Stimulated activated effector memory CD8-positive, alpha-beta T cell treated with anti-CD3 and anti-CD28 coated beads, Interleukin-12 subunit alpha, Interleukin-12 subunit beta, amount 100 ng/mL, for 72 hours (primary cell): ENCODE results near the gene MEMO1.
"Not testable (repeated sequence)": the region's sequence is repeated elsewhere in the genome, so short reads cannot be mapped to it uniquely, and the experiment has no call there.

Experiments
- ATAC-seq: fragments of 150-1000 bp; cut with Tn5 transposase; 2 replicates; pipeline ENCODE4 v1.10.0; 2021
- DNase-seq, 2 donors: peaks; one replicate each; pipeline ENCODE4 v3.0.0; 2021 to 2022; ENCODE audit warnings: low spot score in 2 of 2
- H3K27ac Mint-ChIP-seq: one replicate; pipeline ENCODE4 v1.8.0; 2022; ENCODE audit warnings: mild to moderate bottlenecking, mixed read lengths
- H3K36me3 Mint-ChIP-seq: one replicate; pipeline ENCODE4 v1.8.0; 2022; ENCODE audit warnings: mild to moderate bottlenecking, mixed read lengths
- H3K4me1 Mint-ChIP-seq: one replicate; pipeline ENCODE4 v1.8.0; 2022; ENCODE audit warnings: mixed read lengths
- H3K4me3 Mint-ChIP-seq: one replicate; pipeline ENCODE4 v1.8.0; 2022; ENCODE audit warnings: mild to moderate bottlenecking, mixed read lengths
- H3K9me3 Mint-ChIP-seq: one replicate; pipeline ENCODE4 v1.8.0; 2022; ENCODE audit warnings: mixed read lengths

MEMO1 gene

DNA sequence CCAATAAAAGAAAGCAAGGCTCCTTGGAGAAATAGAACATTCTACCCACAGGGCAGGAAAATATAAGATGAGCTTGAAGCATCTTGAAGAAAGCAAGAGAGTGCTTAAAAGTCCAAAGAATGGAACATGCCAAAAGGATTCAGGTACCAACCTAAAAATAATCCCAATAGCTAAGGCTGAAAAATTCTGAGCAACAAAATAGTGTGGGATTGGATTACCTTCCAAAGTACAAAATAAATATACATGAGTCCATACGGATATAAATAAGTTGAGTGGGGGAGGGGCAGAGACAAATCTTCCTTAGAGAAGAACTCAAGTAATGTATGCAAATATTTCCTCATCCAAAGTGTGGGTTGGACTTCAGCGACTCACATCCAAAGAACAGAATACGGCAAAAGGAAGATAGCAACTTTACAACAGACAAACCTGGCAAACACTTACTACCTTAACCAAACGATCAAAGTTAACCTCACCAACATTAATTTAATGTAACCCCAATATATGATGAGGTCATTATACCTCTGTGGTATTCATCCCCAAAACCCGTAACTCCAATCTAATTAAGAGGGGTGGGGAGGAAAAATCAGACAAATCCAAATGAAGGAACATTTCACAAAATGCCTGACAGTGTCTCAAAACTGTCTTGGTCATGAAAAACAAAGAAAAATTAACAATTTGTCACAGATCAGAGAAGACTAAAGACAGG lies 26.9 kb downstream of the MEMO1 start:
- H3K4me3 Mint-ChIP-seq: no peak overlapping the region
- H3K27ac Mint-ChIP-seq: no peak overlapping the region
- H3K4me1 Mint-ChIP-seq: peaks cover 33% of the 10 kb centered on the region

DNA sequence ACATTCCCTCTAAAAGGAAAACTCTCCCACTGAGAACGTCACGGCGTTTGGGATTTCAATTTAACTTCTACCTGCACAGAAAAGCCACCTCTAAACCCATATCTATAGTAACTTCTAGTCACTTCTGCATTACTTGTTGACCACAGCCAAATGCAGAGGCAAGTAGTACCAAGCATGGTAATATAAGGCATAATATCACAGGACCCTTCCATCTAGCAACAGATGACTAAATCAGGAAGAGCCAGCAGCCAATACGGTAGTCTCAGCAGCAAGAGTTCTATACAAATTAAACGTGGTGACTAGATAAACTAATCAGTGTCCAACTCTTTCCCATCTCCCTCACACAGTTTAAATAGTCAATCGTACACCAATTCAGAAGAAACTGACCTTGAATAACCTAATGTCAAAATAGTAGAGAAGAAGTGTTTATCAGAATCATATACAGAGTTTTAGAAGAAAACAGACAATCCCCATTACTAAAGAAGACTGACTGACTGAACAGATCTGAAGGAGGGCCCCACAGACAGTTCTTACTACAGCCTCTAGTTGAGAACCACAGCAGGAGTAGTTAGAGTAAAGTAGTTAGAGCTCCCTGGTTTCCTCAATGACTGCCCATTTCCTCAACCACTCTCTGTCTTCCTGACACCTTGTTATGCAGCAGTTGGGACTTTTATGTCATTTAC lies 30.0 kb downstream of the MEMO1 start:
- H3K36me3 Mint-ChIP-seq: peaks cover 13% of the 10 kb centered on the region
- ATAC-seq: peak; percentile 96
- H3K4me3 Mint-ChIP-seq: no peak overlapping the region
- peaks cover 36% of the 10 kb centered on the region for H3K4me1 Mint-ChIP-seq
- peak overlapping the region; percentile 32 for H3K27ac Mint-ChIP-seq
- no peaks in the 10 kb centered on the region for H3K9me3 Mint-ChIP-seq
- no peak for DNase-seq

More for the DNA sequence above, 26.9 kb downstream of the MEMO1 start:
- no peak for ATAC-seq
- no peak for DNase-seq
- H3K36me3 Mint-ChIP-seq: peaks cover 13% of the 10 kb centered on the region
- no peaks in the 10 kb centered on the region for H3K9me3 Mint-ChIP-seq

DNA sequence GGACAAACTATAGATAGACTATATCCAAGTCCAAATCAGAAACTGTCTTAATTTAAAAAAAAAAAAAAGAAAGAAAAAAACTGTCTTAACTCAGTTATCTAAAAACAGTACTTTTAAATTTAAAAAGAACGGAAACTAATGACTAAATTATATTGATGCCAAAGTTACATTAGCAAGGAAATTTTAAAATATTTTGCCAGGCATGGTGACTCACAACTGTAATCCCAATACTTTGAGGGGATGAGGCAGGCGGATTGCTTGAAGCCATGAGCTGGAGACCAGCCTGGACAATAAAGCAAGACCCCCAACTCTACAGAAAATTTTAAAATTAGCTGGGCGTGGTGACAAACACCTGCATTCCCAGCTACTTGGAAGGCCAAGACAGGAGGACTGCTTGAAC lies 30.9 kb downstream of the MEMO1 start:
- DNase-seq: no peak
- H3K4me3 Mint-ChIP-seq: no peak overlapping the region
- peaks cover 36% of the 10 kb centered on the region for H3K4me1 Mint-ChIP-seq
- no peaks in the 10 kb centered on the region for H3K9me3 Mint-ChIP-seq
- ATAC-seq: no peak
- H3K27ac Mint-ChIP-seq: no peak overlapping the region
- peaks cover 14% of the 10 kb centered on the region for H3K36me3 Mint-ChIP-seq

DNA sequence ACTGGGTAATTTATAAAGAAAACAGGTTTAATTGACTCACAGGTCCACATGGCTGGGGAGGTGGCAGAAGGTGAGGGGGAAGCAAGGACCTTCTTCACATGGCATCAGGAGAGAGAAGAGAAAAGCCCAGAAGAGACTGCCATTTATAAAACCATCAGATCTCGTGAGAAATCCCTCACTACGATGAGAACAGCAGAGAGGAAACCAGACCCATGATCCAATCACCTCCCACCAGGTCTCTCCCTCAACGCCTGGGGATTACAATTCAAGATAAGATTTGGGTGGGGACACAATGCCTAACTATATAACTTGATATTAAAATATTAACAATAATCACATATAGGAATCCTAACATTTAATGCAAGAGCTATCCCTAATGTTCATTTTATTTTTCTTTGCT lies 31.8 kb downstream of the MEMO1 start:
- Mint-ChIP-seq H3K36me3 (peaks cover 14% of the 10 kb centered on the region), H3K4me3 (no peak overlapping the region), H3K4me1 (peaks cover 32% of the 10 kb centered on the region), H3K27ac (no peak overlapping the region), H3K9me3 (no peaks in the 10 kb centered on the region)
- no peak for ATAC-seq
- no peak for DNase-seq

DNA sequence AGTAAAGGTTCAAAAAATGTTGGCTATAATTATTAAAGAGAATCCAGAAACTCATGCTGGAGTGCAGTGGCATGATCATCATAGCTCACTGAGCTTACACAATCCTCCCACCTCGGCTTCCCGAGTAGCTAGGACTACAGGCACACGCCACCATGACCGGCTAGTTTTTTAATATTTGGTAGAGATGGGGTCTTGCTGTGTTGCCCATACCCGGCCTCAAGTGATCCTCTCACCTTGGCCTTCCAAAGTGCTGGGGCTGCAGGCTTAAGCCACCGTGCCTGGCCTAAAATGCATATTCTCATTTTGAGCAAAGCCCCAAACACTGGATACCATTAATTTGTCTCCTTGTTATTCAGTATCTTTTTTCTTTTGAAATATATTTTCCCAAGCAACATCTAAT lies 32.4 kb downstream of the MEMO1 start:
- Mint-ChIP-seq H3K36me3 (peaks cover 8% of the 10 kb centered on the region), H3K4me3 (no peak overlapping the region), H3K4me1 (peaks cover 29% of the 10 kb centered on the region), H3K9me3 (no peaks in the 10 kb centered on the region), H3K27ac (no peak overlapping the region)
- DNase-seq: no peak
- no peak for ATAC-seq

DNA sequence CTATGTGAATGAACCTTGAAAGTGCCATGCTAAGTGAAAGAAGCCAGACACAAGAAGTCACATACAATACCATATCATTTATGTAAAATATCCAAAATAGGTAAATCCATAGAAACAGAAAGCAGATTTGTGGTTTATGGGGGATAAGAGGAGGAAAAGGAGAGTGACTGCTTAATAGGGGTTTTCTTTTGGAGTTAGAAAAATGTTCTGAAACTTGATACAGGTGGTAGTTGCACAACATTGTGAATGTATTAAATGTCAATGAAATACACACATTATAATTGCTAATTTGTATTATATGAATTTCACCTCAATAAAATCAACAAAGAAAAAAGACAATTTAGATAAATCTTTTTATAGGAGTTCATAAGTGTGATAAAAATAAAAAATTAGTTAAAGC lies 37.1 kb downstream of the MEMO1 start:
- Mint-ChIP-seq H3K4me3 (no peak overlapping the region), H3K27ac (no peak overlapping the region), H3K4me1 (peaks cover 20% of the 10 kb centered on the region), H3K36me3 (peaks cover 11% of the 10 kb centered on the region), H3K9me3 (no peaks in the 10 kb centered on the region)
- DNase-seq (no peak), ATAC-seq (no peak)

DNA sequence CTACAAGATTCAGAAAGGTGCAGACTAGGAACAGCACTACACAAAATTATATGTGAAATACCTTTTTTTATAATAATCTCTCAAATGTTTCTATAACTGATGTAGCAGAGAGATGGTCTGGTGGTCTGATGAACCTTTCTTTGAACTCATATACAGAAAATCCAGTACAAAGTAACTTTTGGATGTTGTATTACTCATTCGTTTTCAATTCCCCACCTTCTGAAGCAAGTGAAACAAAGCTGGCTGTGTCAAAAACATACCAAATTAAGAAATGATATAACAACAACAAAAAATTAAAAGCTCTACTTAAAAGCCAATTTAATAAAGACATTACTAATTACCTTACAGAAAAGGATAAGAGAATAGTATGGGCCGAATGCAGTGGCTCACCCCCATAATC lies 38.7 kb downstream of the MEMO1 start:
- Mint-ChIP-seq H3K27ac (peak overlapping the region; percentile 19), H3K36me3 (peaks cover 11% of the 10 kb centered on the region), H3K4me3 (no peak overlapping the region), H3K9me3 (no peaks in the 10 kb centered on the region), H3K4me1 (peaks cover 19% of the 10 kb centered on the region)
- DNase-seq: no peak
- ATAC-seq: no peak

DNA sequence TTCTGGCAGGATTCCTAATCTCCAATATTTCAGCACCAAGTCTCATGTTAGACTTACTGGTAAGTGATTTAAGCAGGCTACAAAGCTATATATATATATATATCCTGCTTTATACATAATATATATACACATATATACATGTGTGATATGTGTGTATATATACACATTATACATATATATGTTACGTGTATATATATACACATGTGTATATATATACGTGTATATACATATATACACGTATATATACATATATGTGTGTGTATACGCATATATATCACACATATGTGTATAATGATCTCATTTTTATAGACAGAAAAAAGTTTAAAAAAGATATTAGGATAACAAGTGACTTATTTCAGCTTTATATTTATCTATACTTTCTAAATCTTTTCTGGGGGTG lies 41.6 kb downstream of the MEMO1 start:
- H3K4me3 Mint-ChIP-seq: no peak overlapping the region
- H3K27ac Mint-ChIP-seq: no peak overlapping the region

DNA sequence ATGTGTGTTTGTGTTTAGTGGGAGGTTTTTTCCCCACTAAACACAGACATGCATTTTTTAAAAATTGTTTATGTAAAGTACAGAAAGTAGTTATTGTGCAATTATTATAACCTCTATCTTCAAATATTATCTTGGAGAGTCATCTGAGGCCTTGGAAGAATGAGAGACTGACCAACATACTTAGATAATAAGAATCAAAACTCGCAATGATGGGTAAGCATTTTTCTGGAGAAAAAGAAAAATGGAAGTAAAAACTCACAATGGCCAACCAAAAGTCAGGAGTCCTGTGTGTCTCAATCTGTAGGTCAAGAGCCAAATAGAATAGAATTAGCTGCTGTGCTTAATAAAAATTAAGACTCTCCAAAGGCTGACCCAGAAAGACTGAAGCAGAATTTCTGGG lies 43.0 kb downstream of the MEMO1 start:
- Mint-ChIP-seq H3K9me3 (no peaks in the 10 kb centered on the region), H3K36me3 (peaks cover 9% of the 10 kb centered on the region), H3K4me1 (peaks cover 19% of the 10 kb centered on the region), H3K4me3 (no peak overlapping the region), H3K27ac (no peak overlapping the region)
- no peak for DNase-seq
- ATAC-seq: no peak

More for the DNA sequence above, 41.6 kb downstream of the MEMO1 start:
- DNase-seq (no peak), ATAC-seq (no peak)
- Mint-ChIP-seq H3K4me1 (peaks cover 13% of the 10 kb centered on the region), H3K36me3 (peaks cover 6% of the 10 kb centered on the region), H3K9me3 (no peaks in the 10 kb centered on the region)

DNA sequence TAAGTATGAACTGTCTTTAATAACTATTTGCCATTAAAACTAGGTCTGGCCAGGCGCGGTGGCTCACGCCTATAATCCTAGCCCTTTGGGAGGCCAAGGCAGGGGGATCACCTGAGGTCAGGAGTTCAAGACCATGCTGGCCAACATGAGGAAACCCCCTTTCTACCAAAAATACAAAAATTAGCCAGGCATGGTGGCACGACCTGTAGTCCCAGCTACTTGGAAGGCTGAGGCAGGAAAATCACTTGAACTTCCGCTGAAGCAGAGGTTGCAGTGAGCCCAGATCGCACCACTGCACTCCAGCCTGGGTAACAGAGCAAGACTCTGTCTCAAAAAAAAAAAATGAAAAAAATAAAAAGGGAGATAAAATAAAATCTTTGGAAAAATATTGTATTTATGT lies 44.4 kb downstream of the MEMO1 start:
- ATAC-seq, H3K27ac Mint-ChIP-seq, H3K4me3 Mint-ChIP-seq, DNase-seq, H3K36me3 Mint-ChIP-seq, H3K9me3 Mint-ChIP-seq: not testable (repeated sequence)
- H3K4me1 Mint-ChIP-seq: peaks cover 23% of the 10 kb centered on the region

DNA sequence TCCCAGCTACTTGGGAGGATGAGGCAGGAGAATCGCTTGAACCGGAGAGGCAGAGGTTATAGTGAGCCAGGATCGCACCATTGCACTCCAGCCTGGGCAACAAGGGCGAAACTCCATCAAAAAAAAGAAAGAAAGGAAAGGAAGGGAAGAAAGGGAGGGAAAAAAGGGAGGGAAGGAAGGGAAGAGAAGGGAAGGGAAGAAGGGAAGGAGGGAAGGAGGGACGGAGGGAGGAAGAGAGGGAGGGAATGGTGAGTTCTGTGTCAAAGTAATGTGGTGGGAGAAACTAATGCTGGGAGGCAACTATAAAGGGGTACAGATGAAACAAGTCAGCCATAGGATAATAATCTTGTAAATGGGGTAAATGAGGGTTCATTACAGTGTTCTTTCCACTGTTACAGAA lies 45.7 kb downstream of the MEMO1 start:
- peaks cover 6% of the 10 kb centered on the region for H3K36me3 Mint-ChIP-seq
- H3K9me3 Mint-ChIP-seq: no peaks in the 10 kb centered on the region
- DNase-seq (no peak), ATAC-seq (no peak)
- H3K4me3 Mint-ChIP-seq: no peak overlapping the region
- peaks cover 20% of the 10 kb centered on the region for H3K4me1 Mint-ChIP-seq
- no peak overlapping the region for H3K27ac Mint-ChIP-seq

DNA sequence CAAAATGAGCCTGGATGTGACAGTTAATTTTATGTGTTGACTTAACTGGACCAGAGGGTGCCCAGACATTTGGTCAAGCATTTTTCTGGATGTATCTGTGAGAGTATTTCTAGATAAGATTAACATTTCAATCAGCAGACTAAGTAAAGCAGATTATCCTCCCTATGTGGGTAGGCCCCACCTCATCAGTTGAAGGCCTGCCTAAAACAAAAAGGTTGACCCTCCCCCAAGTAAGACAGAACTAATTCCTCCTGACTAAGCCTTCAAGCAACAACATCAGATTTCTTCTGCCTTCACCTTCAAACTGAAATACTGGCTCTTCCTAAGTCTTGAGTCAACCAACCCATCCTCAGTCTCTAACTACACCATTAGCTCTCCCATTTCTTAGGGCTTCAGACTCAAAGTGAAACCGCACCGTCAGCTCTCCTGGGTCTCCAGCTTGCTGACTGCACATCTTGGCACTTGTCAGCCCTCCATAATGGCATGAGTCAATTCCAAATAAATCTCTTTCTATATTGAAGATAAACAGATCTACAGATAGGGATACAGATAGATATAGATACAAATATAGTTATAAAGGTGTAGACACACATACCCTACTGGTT lies 47.9 kb downstream of the MEMO1 start:
- Mint-ChIP-seq H3K4me3 (no peak overlapping the region), H3K4me1 (peaks cover 34% of the 10 kb centered on the region), H3K36me3 (peaks cover 6% of the 10 kb centered on the region), H3K27ac (peak overlapping the region; percentile 30), H3K9me3 (no peaks in the 10 kb centered on the region)
- ATAC-seq (peak; percentile 97), DNase-seq (peak in 1 of 2 donors; percentile 57)

DNA sequence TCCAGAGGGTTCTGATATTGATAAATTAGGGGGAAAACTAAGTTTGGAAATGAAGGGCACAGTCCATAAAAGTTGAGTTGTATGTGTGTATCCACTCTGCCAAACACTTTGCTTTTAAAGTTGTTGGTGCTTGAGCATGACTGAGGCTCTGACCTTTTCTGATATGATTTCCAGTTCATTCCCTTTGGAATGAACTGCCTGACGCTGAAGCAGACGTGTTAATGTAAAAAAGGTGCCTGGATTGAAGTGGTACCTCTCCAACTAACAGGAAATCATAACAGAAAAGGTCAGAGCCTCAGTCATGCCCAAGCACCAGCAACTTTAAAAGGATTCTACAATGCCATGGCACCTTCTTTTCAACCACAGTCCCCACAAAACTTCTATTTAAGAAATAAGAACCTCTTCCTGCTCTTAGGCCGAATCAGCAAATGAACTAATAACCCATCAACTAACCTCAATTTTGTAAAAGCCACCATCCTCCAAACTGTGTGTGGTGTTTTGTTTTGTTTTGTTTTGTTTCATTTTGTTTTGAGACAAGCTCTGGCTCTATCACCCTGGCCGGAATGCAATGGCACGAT lies 52.6 kb downstream of the MEMO1 start:
- no peak overlapping the region for H3K4me3 Mint-ChIP-seq
- H3K27ac Mint-ChIP-seq: peak overlapping the region; percentile 30
- ATAC-seq (no peak), DNase-seq (no peak)
- peaks cover 36% of the 10 kb centered on the region for H3K4me1 Mint-ChIP-seq
- H3K9me3 Mint-ChIP-seq: no peaks in the 10 kb centered on the region
- peaks cover 32% of the 10 kb centered on the region for H3K36me3 Mint-ChIP-seq

DNA sequence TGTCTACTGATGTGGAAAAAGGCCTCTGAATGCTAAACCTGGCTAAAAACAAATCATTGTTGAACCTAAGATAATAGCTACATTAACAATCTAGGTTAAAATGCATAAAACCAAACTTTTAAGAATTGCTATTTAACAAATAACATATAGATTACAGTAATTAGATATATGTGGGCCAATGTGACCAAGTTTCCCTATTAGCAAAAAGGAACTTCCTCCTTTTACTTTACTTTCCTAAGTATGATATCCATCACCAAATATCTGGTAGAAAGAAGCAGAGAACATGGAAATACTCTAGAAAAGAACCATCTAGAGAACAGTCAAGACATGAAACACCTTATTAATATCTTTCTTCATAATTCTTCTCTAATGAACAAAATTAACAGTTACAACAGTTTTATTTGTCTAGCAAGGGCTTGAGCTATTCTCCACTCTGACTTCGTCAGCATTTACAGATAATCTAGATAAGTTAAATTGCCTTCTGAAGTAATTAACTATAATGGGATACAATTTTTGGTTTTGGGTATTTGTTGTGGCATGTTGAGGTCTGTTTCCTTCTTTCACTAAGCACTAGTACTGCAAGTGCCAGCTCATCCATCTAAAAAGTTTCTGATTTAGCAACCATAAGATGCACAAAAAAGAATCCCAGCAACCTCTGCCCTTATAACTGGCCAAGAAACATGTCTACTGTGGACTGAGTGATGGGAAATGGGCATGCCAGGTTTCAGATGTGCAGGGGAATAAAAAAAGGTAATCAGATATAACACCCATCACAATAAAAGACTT lies 53.3 kb downstream of the MEMO1 start:
- H3K4me3 Mint-ChIP-seq: no peak overlapping the region
- H3K27ac Mint-ChIP-seq: peak overlapping the region; percentile 30
- no peaks in the 10 kb centered on the region for H3K9me3 Mint-ChIP-seq
- H3K4me1 Mint-ChIP-seq: peaks cover 29% of the 10 kb centered on the region
- DNase-seq (no peak), ATAC-seq (peak; percentile 58)
- peaks cover 27% of the 10 kb centered on the region for H3K36me3 Mint-ChIP-seq

DNA sequence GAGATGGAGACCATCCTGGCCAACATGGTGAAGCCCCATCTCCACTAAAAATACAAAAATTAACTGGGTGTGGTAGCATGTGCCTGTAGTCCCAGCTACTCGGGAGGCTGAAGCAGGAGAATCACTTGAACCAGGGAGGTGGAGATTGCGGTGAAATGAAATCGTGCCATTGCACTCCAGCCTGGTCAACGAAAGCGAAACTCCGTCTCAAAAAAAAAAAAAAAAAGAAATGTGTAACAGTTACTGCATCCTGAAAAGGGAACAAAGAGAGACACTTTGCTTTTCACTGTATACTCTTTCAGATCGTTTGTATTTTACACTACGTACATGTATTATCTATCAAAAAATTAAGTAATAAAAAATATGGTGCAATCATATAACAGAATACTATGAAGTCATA lies 53.9 kb downstream of the MEMO1 start:
- not testable (repeated sequence) for H3K9me3 Mint-ChIP-seq, H3K27ac Mint-ChIP-seq, DNase-seq, ATAC-seq, H3K4me3 Mint-ChIP-seq
- Mint-ChIP-seq H3K4me1 (peaks cover 23% of the 10 kb centered on the region), H3K36me3 (peaks cover 27% of the 10 kb centered on the region)
